A549 (cell line): ENCODE data around the gene ASPSCR1.

ENCODE experiments used
- HOXB5 ChIP-seq: fragments of 250-450 bp; sonication (Bioruptor Pico); IDR thresholded peaks from 2 replicates; pipeline ENCODE4 v1.5.0; 2020; ENCODE audit warnings: mild to moderate bottlenecking, moderate library complexity
- KDM1A ChIP-seq: fragments of 200-600 bp; sonication (generic); IDR thresholded peaks from 2 replicates; pipeline ENCODE4 v1.6.1; 2016; ENCODE audit warnings: low read depth, mild to moderate bottlenecking
- POLR2A ChIP-seq: IDR thresholded peaks from 2 replicates; pipeline ENCODE4 v1.6.1; 2012; ENCODE audit warnings: mild to moderate bottlenecking, low read length
- RAD21 ChIP-seq, 2 experiments: fragments of >200 bp in 1 of 2; sonication (Bioruptor Twin) in 1 of 2; formaldehyde crosslinking in 1 of 2; IDR thresholded peaks in 1 of 2; conservative IDR thresholded peaks in 1 of 2; 2 replicates in 1 of 2; 3 replicates in 1 of 2; pipeline ENCODE4 v1.6.1; 2012 to 2018; ENCODE audit warnings: inconsistent platforms in 1 of 2
- RCOR1 ChIP-seq: fragments of 150-350 bp; IDR thresholded peaks from 2 replicates; pipeline ENCODE4 v1.6.1; 2014; ENCODE audit warnings: antibody characterized with exemption, low read length, low read depth
- RFX5 ChIP-seq: fragments of 450-650 bp; IDR thresholded peaks from 2 replicates; pipeline ENCODE4 v1.7.1; 2014; ENCODE audit warnings: antibody characterized with exemption, mild to moderate bottlenecking, moderate library complexity
- ZFP36 ChIP-seq: fragments of 450-650 bp; IDR thresholded peaks from 2 replicates; pipeline ENCODE4 v1.6.1; 2014; ENCODE audit warnings: borderline replicate concordance; ENCODE audit not compliant: partially characterized antibody
- TF ChIP-seq, protein P1 (sequence below): fragments of 450-650 bp; IDR thresholded peaks from 2 replicates; pipeline ENCODE4 v1.6.1; 2014; ENCODE audit warnings: antibody characterized with exemption
- TF ChIP-seq, protein P2 (sequence below): fragments of >200 bp; sonication (Bioruptor Twin); formaldehyde crosslinking; IDR thresholded peaks from 3 replicates; pipeline ENCODE4 v1.5.1; 2016
- TF ChIP-seq, protein P3 (sequence below): fragments of 150-350 bp; IDR thresholded peaks from 2 replicates; pipeline ENCODE4 v1.6.1; 2014; ENCODE audit warnings: low read depth, mild to moderate bottlenecking, low read length

GRCh38 chr17:81996232-81996756 lies 18.9 kb downstream of the ASPSCR1 start:
- TF ChIP-seq, protein P1, sequence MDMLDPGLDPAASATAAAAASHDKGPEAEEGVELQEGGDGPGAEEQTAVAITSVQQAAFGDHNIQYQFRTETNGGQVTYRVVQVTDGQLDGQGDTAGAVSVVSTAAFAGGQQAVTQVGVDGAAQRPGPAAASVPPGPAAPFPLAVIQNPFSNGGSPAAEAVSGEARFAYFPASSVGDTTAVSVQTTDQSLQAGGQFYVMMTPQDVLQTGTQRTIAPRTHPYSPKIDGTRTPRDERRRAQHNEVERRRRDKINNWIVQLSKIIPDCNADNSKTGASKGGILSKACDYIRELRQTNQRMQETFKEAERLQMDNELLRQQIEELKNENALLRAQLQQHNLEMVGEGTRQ: no peak
- TF ChIP-seq POLR2A (no peak), ZFP36 (no peak), RFX5 (no peak), RAD21 (conservative IDR thresholded peaks at IDR 0.05 in 1 of 2, IDR thresholded peaks at IDR 0.05 in 1 of 2) (no peak), RCOR1 (no peak), KDM1A (no peak), HOXB5 (CRISPR knock-in tag) (no peak)
- TF ChIP-seq, protein P2, sequence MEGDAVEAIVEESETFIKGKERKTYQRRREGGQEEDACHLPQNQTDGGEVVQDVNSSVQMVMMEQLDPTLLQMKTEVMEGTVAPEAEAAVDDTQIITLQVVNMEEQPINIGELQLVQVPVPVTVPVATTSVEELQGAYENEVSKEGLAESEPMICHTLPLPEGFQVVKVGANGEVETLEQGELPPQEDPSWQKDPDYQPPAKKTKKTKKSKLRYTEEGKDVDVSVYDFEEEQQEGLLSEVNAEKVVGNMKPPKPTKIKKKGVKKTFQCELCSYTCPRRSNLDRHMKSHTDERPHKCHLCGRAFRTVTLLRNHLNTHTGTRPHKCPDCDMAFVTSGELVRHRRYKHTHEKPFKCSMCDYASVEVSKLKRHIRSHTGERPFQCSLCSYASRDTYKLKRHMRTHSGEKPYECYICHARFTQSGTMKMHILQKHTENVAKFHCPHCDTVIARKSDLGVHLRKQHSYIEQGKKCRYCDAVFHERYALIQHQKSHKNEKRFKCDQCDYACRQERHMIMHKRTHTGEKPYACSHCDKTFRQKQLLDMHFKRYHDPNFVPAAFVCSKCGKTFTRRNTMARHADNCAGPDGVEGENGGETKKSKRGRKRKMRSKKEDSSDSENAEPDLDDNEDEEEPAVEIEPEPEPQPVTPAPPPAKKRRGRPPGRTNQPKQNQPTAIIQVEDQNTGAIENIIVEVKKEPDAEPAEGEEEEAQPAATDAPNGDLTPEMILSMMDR: no peak
- TF ChIP-seq, protein P3, sequence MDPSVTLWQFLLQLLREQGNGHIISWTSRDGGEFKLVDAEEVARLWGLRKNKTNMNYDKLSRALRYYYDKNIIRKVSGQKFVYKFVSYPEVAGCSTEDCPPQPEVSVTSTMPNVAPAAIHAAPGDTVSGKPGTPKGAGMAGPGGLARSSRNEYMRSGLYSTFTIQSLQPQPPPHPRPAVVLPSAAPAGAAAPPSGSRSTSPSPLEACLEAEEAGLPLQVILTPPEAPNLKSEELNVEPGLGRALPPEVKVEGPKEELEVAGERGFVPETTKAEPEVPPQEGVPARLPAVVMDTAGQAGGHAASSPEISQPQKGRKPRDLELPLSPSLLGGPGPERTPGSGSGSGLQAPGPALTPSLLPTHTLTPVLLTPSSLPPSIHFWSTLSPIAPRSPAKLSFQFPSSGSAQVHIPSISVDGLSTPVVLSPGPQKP: no peak
